Measurements from ENCODE around the gene PDE1C.
"Not testable (repeated sequence)": the region's sequence is repeated elsewhere in the genome, so short reads cannot be mapped to it uniquely, and the experiment has no call there.

The PDE1C gene

DNA sequence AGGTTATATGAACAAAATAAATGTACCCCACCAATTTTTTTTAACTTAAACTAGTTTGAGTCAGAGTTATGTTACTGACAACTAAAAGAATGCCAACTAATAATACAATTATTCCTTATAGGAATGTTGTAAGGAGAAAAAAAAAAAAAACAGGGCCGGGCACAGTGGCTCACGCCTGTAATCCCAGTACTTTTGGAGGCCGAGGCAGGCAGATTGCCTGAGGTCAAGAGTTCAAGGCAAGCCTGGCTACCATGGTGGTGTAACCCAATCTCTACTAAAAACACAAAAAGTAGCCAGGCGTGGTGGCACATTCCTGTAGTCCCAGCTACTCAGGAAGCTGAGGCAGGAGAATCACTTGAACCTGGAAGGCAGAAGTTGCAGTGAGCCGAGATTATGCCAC is 6.6 kb upstream of the PDE1C start:
- H3K36me3 ChIP-seq (ENCODE audit: control insufficient read depth in 5 of 5, insufficient read depth in 5 of 5, low read length in 5 of 5); H3K27ac ChIP-seq (ENCODE audit: low read depth, low read length); H3K4me1 ChIP-seq (ENCODE audit: control insufficient read depth in 5 of 5, insufficient read depth in 5 of 5, low read length in 5 of 5); H3K4me3 ChIP-seq (ENCODE audit: low read depth in 1 of 5, low read length in 5 of 5); H3K9me3 ChIP-seq (ENCODE audit: control insufficient read depth in 5 of 5, low read length in 5 of 5); H3K9ac ChIP-seq (ENCODE audit: low read length in 5 of 5): not testable (repeated sequence)
- peaks cover 0 to 31% (median 16%) of the 10 kb centered on the region in 5 donors for H3K27me3 ChIP-seq (ENCODE audit: control insufficient read depth in 5 of 5, insufficient read depth in 4 of 5, low read length in 5 of 5)

DNA sequence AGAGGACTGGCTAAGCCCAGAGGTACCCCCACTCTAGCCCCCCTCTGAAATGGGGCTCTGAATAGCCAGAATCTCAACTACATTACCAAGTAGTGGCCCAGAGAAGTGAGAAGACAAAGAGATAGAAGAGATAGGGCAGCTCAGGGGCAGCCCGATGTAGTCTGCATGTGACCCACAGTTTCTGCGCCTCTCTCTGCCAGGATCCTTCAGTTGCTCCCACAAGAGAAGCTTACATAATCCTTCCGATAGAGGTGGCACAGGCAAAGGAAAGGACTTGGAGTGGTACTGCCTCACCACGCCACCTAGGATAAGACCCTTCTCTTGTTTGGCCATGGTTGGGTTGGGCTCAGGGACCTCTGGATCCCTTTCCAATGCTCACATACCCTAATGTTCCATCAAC is 5.4 kb upstream of the PDE1C start:
- Histone ChIP-seq H3K36me3 (ENCODE audit: control insufficient read depth in 5 of 5, insufficient read depth in 5 of 5, low read length in 5 of 5) (no peaks in the 10 kb centered on the region), H3K9ac (ENCODE audit: low read length in 5 of 5) (no peak overlapping the region), H3K9me3 (ENCODE audit: control insufficient read depth in 5 of 5, low read length in 5 of 5) (no peaks in the 10 kb centered on the region), H3K4me3 (ENCODE audit: low read depth in 1 of 5, low read length in 5 of 5) (no peak overlapping the region), H3K27ac (ENCODE audit: low read depth, low read length) (no peak overlapping the region), H3K4me1 (ENCODE audit: control insufficient read depth in 5 of 5, insufficient read depth in 5 of 5, low read length in 5 of 5) (peaks cover 0 to 6% (median 4%) of the 10 kb centered on the region in 5 donors), H3K27me3 (ENCODE audit: control insufficient read depth in 5 of 5, insufficient read depth in 4 of 5, low read length in 5 of 5) (peaks cover 5 to 38% (median 25%) of the 10 kb centered on the region in 5 donors)

DNA sequence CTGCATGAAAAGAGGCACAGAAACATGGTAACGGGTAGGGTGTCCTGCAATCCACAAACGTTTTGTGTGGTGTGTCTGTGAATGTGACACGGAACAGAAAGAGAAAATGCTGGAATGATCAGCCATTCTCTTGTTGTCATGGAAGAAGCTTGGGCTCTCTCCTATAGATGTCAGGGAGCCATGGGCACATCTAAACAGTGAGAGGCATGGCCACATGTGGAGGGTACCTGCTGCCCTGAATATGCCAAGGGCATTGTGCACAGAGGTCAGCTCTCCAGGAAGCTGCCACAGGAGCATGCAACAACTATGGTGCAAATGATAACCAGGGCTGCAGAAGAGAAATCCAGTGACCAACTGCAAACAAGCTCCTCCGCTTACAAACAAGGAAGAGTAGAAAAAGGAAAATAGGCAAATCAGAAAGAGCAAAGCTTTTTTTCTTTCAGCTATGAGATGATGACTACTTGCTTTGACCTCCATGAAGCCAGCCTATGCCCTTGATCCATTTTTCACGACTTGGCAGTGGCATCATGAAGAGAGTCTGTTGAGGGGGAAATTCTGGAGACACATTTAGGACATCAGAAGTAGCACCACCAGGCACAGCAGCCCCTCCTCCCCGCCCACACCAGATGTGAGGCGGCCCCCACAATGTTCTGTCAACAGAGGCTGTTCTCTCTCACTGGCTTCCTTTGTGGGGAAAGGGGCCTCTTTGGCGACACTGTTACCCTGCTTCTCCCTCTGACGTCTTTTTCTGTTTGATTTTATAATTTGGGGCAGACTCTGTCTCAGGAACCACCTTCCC is 4.8 kb upstream of the PDE1C start:
- no peak overlapping the region for H3K27ac ChIP-seq (ENCODE audit: low read depth, low read length)
- no peak overlapping the region for H3K9ac ChIP-seq (ENCODE audit: low read length in 5 of 5)
- H3K4me3 ChIP-seq (ENCODE audit: low read depth in 1 of 5, low read length in 5 of 5): no peak overlapping the region
- peaks cover 0 to 11% (median 9%) of the 10 kb centered on the region in 5 donors for H3K4me1 ChIP-seq (ENCODE audit: control insufficient read depth in 5 of 5, insufficient read depth in 5 of 5, low read length in 5 of 5)
- peaks cover 5 to 44% (median 31%) of the 10 kb centered on the region in 5 donors for H3K27me3 ChIP-seq (ENCODE audit: control insufficient read depth in 5 of 5, insufficient read depth in 4 of 5, low read length in 5 of 5)
- no peaks in the 10 kb centered on the region for H3K9me3 ChIP-seq (ENCODE audit: control insufficient read depth in 5 of 5, low read length in 5 of 5)
- no peaks in the 10 kb centered on the region for H3K36me3 ChIP-seq (ENCODE audit: control insufficient read depth in 5 of 5, insufficient read depth in 5 of 5, low read length in 5 of 5)

DNA sequence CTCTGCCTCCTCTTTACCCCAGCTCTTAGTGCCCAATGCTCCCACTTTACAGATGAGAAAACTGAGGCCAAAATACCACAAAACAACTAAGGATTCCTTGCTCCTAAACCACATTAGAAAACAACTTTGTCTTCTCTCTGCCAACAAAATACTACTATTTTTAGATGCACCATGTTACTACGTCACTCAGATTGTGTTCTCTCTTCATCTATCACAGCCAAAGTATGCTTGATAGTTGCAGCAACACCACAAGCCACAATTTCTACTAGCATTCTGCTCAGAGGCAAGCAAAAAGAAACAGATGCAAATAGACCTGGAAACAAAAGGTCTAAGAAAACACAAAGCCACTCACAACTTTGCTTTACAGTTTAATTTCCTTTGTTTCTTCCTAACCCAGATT is 3.3 kb upstream of the PDE1C start:
- Histone ChIP-seq H3K4me1 (ENCODE audit: control insufficient read depth in 5 of 5, insufficient read depth in 5 of 5, low read length in 5 of 5) (peaks cover 0 to 11% (median 9%) of the 10 kb centered on the region in 5 donors), H3K4me3 (ENCODE audit: low read depth in 1 of 5, low read length in 5 of 5) (no peak overlapping the region), H3K9ac (ENCODE audit: low read length in 5 of 5) (no peak overlapping the region), H3K27ac (ENCODE audit: low read depth, low read length) (no peak overlapping the region), H3K27me3 (ENCODE audit: control insufficient read depth in 5 of 5, insufficient read depth in 4 of 5, low read length in 5 of 5) (peaks cover 5 to 48% (median 38%) of the 10 kb centered on the region in 5 donors), H3K36me3 (ENCODE audit: control insufficient read depth in 5 of 5, insufficient read depth in 5 of 5, low read length in 5 of 5) (no peaks in the 10 kb centered on the region), H3K9me3 (ENCODE audit: control insufficient read depth in 5 of 5, low read length in 5 of 5) (no peaks in the 10 kb centered on the region)

DNA sequence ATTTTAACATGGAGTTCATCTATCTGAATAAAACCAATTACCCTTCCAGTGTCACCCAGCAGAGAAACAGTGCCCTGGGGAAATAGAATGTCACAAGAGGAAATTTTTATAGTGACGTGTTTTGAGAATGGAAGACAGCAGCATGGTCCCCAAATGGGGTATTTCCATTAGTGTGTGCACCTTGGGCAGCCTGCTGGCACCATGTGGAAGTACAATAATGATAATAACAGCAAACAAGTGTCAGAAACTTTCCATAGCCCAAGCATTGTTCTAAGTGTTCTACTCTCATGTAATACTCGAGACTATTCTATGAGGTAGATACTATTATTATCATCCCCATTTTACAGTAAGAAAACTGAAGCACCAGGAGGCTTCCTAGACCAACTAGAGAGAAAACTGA is 2.2 kb upstream of the PDE1C start:
- Histone ChIP-seq H3K36me3 (ENCODE audit: control insufficient read depth in 5 of 5, insufficient read depth in 5 of 5, low read length in 5 of 5) (no peaks in the 10 kb centered on the region), H3K27me3 (ENCODE audit: control insufficient read depth in 5 of 5, insufficient read depth in 4 of 5, low read length in 5 of 5) (peaks cover 5 to 48% (median 38%) of the 10 kb centered on the region in 5 donors), H3K4me1 (ENCODE audit: control insufficient read depth in 5 of 5, insufficient read depth in 5 of 5, low read length in 5 of 5) (peaks cover 0 to 11% (median 9%) of the 10 kb centered on the region in 5 donors), H3K9me3 (ENCODE audit: control insufficient read depth in 5 of 5, low read length in 5 of 5) (no peaks in the 10 kb centered on the region), H3K4me3 (ENCODE audit: low read depth in 1 of 5, low read length in 5 of 5) (no peak overlapping the region), H3K27ac (ENCODE audit: low read depth, low read length) (no peak overlapping the region), H3K9ac (ENCODE audit: low read length in 5 of 5) (no peak overlapping the region)

DNA sequence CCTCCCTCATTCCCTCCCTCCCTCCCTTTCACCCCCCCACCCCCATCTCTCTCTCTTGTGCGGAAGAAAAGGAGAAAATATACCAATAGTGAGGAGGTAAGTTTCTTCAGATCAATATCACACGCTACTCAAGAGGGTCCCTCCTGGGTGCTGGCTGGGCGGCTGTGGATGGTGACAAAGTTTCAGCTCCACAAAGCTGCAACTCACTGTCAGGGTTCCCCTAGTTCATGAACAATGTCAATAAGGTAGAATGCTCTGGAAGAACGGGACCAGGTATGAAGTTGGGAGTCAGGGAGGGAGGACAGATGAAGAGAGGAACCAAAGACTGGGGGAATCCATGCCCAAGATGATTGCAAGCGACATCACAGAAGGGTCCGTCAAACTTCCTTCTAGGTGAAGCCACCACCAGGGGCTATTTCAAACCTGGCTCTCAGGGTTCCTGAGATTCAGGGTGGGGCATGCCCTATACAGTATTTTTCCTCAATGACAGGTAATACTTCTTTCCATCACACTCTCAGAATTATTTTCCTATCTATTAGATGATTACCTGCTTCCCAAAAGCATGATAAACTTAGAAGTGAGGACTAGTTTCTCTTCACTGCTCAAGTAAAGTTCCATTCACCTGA is 1.4 kb upstream of the PDE1C start:
- Histone ChIP-seq H3K4me3 (ENCODE audit: low read depth in 1 of 5, low read length in 5 of 5) (peak overlapping the region in 2 of 5 donors; percentile 55 to 61), H3K4me1 (ENCODE audit: control insufficient read depth in 5 of 5, insufficient read depth in 5 of 5, low read length in 5 of 5) (peaks cover 0 to 11% (median 9%) of the 10 kb centered on the region in 5 donors), H3K27ac (ENCODE audit: low read depth, low read length) (no peak overlapping the region), H3K27me3 (ENCODE audit: control insufficient read depth in 5 of 5, insufficient read depth in 4 of 5, low read length in 5 of 5) (peaks cover 5 to 48% (median 40%) of the 10 kb centered on the region in 5 donors), H3K9ac (ENCODE audit: low read length in 5 of 5) (no peak overlapping the region), H3K9me3 (ENCODE audit: control insufficient read depth in 5 of 5, low read length in 5 of 5) (no peaks in the 10 kb centered on the region), H3K36me3 (ENCODE audit: control insufficient read depth in 5 of 5, insufficient read depth in 5 of 5, low read length in 5 of 5) (no peaks in the 10 kb centered on the region)

DNA sequence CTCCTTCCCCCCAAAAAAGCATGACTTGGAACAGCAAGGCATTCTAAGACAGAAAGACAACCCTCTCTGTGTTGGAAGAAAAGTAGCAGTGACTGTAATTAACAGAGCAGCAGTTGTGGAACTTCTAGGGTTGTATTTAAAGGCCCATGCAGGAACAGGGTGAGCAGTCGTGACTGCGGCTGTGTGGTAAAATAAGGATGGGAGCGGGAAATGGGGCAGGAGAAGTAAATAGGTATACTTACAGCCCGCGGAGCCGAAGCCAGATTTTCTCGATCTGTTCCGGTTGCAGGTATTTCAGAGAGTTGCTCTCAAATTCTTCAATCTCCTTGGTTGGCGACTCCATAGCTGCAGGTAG is 179 bp downstream of the PDE1C start:
- Histone ChIP-seq H3K4me3 (ENCODE audit: low read depth in 1 of 5, low read length in 5 of 5) (peak overlapping the region in 4 of 5 donors; percentile 32 to 61 (median 51)), H3K36me3 (ENCODE audit: control insufficient read depth in 5 of 5, insufficient read depth in 5 of 5, low read length in 5 of 5) (no peaks in the 10 kb centered on the region), H3K9ac (ENCODE audit: low read length in 5 of 5) (no peak overlapping the region), H3K9me3 (ENCODE audit: control insufficient read depth in 5 of 5, low read length in 5 of 5) (no peaks in the 10 kb centered on the region), H3K27me3 (ENCODE audit: control insufficient read depth in 5 of 5, insufficient read depth in 4 of 5, low read length in 5 of 5) (peaks cover 5 to 45% (median 34%) of the 10 kb centered on the region in 5 donors), H3K27ac (ENCODE audit: low read depth, low read length) (no peak overlapping the region), H3K4me1 (ENCODE audit: control insufficient read depth in 5 of 5, insufficient read depth in 5 of 5, low read length in 5 of 5) (peaks cover 0 to 11% (median 9%) of the 10 kb centered on the region in 5 donors)

DNA sequence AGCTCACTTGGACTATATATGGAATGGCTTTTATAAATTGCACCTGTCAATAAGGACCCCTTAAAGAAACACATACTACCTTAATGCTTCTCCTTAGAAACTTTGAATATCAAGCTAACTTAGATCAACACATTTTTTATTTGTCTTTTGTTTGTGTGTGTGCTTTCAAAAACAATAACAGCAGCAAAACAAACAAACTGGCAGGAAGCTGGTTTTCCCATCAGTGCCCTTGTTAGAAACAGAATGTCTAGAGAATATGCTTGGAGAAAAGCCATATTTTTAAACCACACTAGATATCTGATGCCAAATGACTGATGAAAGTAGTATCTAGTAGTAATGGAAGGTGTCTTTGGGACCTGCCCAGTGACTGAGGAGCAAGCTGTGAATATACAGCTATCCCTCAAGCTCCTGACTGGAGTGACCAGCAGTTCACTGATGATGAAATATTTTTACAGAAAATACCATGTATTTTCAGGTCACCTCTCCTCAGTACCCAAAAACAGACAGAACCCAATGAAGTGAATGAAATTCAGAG is 1.0 kb downstream of the PDE1C start:
- Histone ChIP-seq H3K4me1 (ENCODE audit: control insufficient read depth in 5 of 5, insufficient read depth in 5 of 5, low read length in 5 of 5) (peaks cover 0 to 11% (median 9%) of the 10 kb centered on the region in 5 donors), H3K4me3 (ENCODE audit: low read depth in 1 of 5, low read length in 5 of 5) (no peak overlapping the region), H3K27ac (ENCODE audit: low read depth, low read length) (no peak overlapping the region), H3K36me3 (ENCODE audit: control insufficient read depth in 5 of 5, insufficient read depth in 5 of 5, low read length in 5 of 5) (no peaks in the 10 kb centered on the region), H3K9me3 (ENCODE audit: control insufficient read depth in 5 of 5, low read length in 5 of 5) (no peaks in the 10 kb centered on the region), H3K27me3 (ENCODE audit: control insufficient read depth in 5 of 5, insufficient read depth in 4 of 5, low read length in 5 of 5) (peaks cover 5 to 44% (median 30%) of the 10 kb centered on the region in 5 donors), H3K9ac (ENCODE audit: low read length in 5 of 5) (no peak overlapping the region)

DNA sequence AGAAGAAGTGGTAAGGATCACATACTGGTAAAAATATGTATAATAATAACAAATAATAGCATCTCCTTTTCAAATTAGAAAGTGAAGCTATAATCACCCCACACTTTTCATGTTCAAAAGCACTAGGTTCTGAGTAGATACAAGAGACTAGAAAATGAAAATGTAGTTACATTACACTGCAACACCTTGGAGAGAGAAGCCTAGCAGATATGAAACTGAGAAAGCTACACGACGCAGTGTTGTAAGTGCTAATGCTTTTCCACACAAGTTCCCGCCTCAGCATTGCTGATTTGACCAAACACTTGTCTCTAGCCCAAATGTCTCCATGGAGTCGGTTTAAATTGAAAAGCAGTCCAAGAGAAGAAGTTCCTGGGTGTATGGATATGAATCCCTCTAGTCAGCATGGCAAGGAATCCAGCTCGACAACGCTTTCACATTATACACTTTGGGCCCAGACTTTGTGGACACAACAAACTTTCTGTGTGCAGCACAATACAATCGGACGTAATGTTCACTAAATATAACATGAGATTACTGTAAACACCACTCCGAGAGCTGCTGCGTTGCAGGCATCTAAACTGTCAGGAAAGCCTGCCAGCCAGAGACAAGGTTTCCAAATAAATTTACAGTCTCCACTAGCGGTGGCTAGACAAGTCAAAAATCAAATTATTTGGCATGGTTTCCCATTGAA is 1.7 kb downstream of the PDE1C start:
- Histone ChIP-seq H3K36me3 (ENCODE audit: control insufficient read depth in 5 of 5, insufficient read depth in 5 of 5, low read length in 5 of 5) (no peaks in the 10 kb centered on the region), H3K27ac (ENCODE audit: low read depth, low read length) (no peak overlapping the region), H3K9me3 (ENCODE audit: control insufficient read depth in 5 of 5, low read length in 5 of 5) (no peaks in the 10 kb centered on the region), H3K4me3 (ENCODE audit: low read depth in 1 of 5, low read length in 5 of 5) (no peak overlapping the region), H3K9ac (ENCODE audit: low read length in 5 of 5) (no peak overlapping the region), H3K4me1 (ENCODE audit: control insufficient read depth in 5 of 5, insufficient read depth in 5 of 5, low read length in 5 of 5) (peaks cover 0 to 11% (median 9%) of the 10 kb centered on the region in 5 donors), H3K27me3 (ENCODE audit: control insufficient read depth in 5 of 5, insufficient read depth in 4 of 5, low read length in 5 of 5) (peaks cover 5 to 38% (median 29%) of the 10 kb centered on the region in 5 donors)
